Measurements from ENCODE around the gene INPP5J. TPM values are rescaled to one million over a fixed set of nuclear protein-coding genes. Genes with fewer than 3 reads are reported as not detected.

INPP5J gene
- total RNA-seq, 1 experiment from 2014 or later = 1.7 TPM

DNA sequence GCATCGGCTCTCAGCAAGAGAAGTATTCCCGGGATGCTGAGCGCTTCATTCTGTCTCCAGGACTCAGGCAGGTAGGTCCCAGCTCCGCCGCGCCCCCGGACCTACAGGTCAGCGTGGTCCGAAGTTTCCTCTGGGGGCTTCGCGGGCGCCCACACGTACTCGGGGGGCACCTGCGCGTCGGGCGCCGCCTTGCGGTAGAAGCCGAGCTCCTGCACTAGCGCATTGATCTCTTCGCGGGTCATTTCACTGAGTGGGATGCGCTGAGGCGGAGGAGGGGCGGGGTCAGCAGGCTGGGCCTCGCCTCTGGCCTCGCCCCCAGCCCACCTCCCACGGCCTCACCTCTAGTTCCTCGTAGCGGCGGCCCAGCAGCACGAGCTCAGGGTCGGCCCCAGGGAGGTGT lies 17.9 kb upstream of the INPP5J start:
- Histone ChIP-seq H3K27ac (ENCODE audit: low read length) (no peak overlapping the region), H3K4me3 (ENCODE audit: low read depth in 2 of 2, low read length in 2 of 2) (no peak overlapping the region), H3K4me1 (ENCODE audit: control insufficient read depth, insufficient read depth, low read length) (no peaks in the 10 kb centered on the region; the same call in 1 of the 2 replicates), H3K36me3 (ENCODE audit: control insufficient read depth, insufficient read depth, low read length) (peaks cover 2% of the 10 kb centered on the region; the same call in 1 of the 2 replicates), H3K9me3 (ENCODE audit: control insufficient read depth, insufficient read depth, low read depth, low read length) (no peaks in the 10 kb centered on the region), H3K27me3 (ENCODE audit: control insufficient read depth, insufficient read depth, low read length) (no peaks in the 10 kb centered on the region)
- TF ChIP-seq CTCF (IDR thresholded peaks at IDR 0.05) = no peak
- TF ChIP-seq SIN3A (IDR thresholded peaks at IDR 0.05; ENCODE audit: borderline replicate concordance, insufficient read depth, low read depth, low read length) = no peak
- TF ChIP-seq TCF7L2 (IDR thresholded peaks at IDR 0.05; ENCODE audit: low read depth, low read length) = no peak
- TF ChIP-seq POLR2AphosphoS5 (IDR thresholded peaks at IDR 0.05; ENCODE audit: low read depth, low read length) = no peak
- no peak for TF ChIP-seq REST (IDR thresholded peaks at IDR 0.05; ENCODE audit: insufficient read depth in 1 of 2, low read depth in 2 of 2, low read length in 1 of 2)
- DNase-seq (ENCODE audit: low read depth, low spot score) (no peak), ATAC-seq (no peak)
- in situ Hi-C loops (cut with HindIII; ENCODE audit: low pct_unique_long_range_greater_than_20kb, low sequenced_read_pairs) (no loop called here), intact Hi-C loops (cut with micrococcal nuclease; ENCODE audit: unreplicated experiment) (no loop called here)
- ChIA-PET CTCF (no interaction called here), POLR2A (interaction anchor here (0.7 kb wide), 1 partner anchor 129 kb away, joined by 4 read pairs; no protein-coding TSS in a partner anchor)
- no TSS peak for BruUV-seq (replicated peaks)

DNA sequence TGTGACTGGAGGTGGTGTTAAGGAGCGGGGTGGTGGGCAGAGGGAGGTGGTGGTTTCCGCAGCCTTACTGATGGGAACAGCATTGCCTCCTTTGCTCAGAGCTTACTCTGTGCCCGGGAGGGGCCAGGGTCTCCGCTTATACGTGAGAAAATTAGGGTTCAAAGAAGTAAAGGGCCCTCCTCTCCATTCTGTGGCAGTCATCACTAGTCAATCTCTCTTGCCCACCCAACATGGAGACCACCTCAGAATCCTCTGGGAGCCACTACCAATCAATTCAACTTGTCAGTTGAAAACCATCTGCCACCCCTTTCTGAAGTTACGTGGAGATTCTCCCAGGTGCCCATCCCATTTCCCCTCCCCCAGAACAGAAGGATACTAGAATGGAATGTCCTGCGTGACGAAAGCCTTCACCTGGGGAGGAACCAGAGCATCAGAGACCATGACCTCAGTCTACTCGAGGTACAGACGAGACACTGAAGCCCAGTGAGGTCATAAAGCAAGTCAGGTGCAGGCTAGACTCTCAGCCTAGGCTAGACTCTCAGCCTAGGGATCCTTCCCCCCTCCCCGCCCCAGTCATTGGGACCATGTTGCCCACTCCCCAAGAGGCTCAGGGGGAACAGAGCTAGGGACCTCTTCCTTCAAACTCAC lies 17.4 kb upstream of the INPP5J start:
- Histone ChIP-seq H3K4me3 (ENCODE audit: low read depth in 2 of 2, low read length in 2 of 2) (no peak overlapping the region), H3K36me3 (ENCODE audit: control insufficient read depth, insufficient read depth, low read length) (peaks cover 2% of the 10 kb centered on the region; the same call in 1 of the 2 replicates), H3K27me3 (ENCODE audit: control insufficient read depth, insufficient read depth, low read length) (no peaks in the 10 kb centered on the region), H3K9me3 (ENCODE audit: control insufficient read depth, insufficient read depth, low read depth, low read length) (no peaks in the 10 kb centered on the region), H3K4me1 (ENCODE audit: control insufficient read depth, insufficient read depth, low read length) (no peaks in the 10 kb centered on the region; the same call in 1 of the 2 replicates), H3K27ac (ENCODE audit: low read length) (no peak overlapping the region)
- CTCF ChIA-PET = no interaction called here
- intact Hi-C loops (cut with micrococcal nuclease; ENCODE audit: unreplicated experiment) (no loop called here), in situ Hi-C loops (cut with HindIII; ENCODE audit: low pct_unique_long_range_greater_than_20kb, low sequenced_read_pairs) (no loop called here)
- no peak for TF ChIP-seq CTCF (IDR thresholded peaks at IDR 0.05)
- BruUV-seq (replicated peaks) = TSS peak; percentile 89
- ATAC-seq (no peak), DNase-seq (ENCODE audit: low read depth, low spot score) (no peak)
- POLR2A ChIA-PET = interaction anchor here (0.7 kb wide), 1 partner anchor 129 kb away, joined by 4 read pairs; no protein-coding TSS in a partner anchor

Data from Panc1 (cell line).